DND-41 (cell line): ENCODE results near the gene MAN2C1.

Experiments
- EZH2 ChIP-seq: IDR thresholded peaks from 3 replicates; pipeline ENCODE4 v1.6.1; 2012; ENCODE audit warnings: borderline replicate concordance, low read depth, mild to moderate bottlenecking, moderate library complexity, low read length, inconsistent platforms; ENCODE audit not compliant: severe bottlenecking
- TF ChIP-seq, protein P1 (sequence below): IDR thresholded peaks from 2 replicates; pipeline ENCODE4 v1.5.1; 2012; ENCODE audit warnings: borderline replicate concordance, low read length, moderate library complexity, mild to moderate bottlenecking; ENCODE audit not compliant: poor library complexity, severe bottlenecking; ENCODE audit errors: extremely low read depth

DNA sequence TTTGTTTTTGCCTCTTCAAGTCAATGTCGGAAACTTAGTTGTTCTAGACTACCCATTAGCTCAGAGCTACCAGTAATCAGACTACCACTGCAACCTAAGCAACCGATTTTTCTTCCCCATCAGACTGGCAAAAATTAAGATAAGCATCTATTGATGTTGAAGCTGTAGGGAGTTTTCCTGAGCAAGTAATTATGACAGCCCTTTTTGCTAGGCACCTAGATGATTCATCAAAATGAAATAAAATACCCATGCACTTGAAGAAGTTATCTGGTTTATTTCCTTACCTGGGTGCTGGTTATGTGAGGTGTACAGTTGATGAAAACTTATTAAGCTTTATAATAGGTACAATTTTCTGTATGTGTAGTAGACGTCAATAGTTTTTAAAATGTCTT, 33.1 kb downstream of the MAN2C1 start:
- TF ChIP-seq, protein P1, sequence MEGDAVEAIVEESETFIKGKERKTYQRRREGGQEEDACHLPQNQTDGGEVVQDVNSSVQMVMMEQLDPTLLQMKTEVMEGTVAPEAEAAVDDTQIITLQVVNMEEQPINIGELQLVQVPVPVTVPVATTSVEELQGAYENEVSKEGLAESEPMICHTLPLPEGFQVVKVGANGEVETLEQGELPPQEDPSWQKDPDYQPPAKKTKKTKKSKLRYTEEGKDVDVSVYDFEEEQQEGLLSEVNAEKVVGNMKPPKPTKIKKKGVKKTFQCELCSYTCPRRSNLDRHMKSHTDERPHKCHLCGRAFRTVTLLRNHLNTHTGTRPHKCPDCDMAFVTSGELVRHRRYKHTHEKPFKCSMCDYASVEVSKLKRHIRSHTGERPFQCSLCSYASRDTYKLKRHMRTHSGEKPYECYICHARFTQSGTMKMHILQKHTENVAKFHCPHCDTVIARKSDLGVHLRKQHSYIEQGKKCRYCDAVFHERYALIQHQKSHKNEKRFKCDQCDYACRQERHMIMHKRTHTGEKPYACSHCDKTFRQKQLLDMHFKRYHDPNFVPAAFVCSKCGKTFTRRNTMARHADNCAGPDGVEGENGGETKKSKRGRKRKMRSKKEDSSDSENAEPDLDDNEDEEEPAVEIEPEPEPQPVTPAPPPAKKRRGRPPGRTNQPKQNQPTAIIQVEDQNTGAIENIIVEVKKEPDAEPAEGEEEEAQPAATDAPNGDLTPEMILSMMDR: no peak
- no peak for TF ChIP-seq EZH2
